ENCODE results near the gene NSD2. TPM values are rescaled to one million over a fixed set of nuclear protein-coding genes. Genes with fewer than 3 reads are reported as not detected.
A peak's percentile ranks its signal among the peaks of the same experiment; 100 is the strongest.

Gene NSD2
- total RNA-seq, 1 experiment from 2014 or later, result 69.0 TPM

DNA sequence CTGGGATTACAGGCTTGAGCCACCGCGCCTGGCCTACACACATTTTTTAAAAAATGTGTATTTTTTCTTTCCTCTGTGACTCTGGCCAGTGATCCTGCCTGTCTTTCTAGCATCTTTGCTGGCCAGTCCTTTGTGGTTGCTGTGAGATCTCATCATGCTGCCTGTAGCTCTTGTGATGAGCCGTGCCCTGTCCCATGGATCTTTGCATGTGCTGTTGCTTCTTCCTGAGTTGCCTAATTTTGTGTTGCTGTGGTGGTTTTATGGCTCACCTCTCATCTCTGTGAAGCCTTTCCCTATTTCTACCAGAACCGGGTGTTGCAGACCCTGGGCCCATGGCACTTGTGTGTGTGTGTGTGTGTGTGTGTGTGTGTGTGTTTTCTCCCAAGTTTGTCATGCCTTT, 8.3 kb downstream of the NSD2 start:
- no peak overlapping the region for H3K4me3 ChIP-seq (ENCODE audit: low read length)
- peaks cover 35% of the 10 kb centered on the region for H4K20me1 ChIP-seq (ENCODE audit: low read length)
- no peak overlapping the region for H3K27ac ChIP-seq (ENCODE audit: low read length)
- no TSS peak for BruUV-seq (replicated peaks)
- intact Hi-C loops (cut with micrococcal nuclease), result no loop called here
- H3K9ac ChIP-seq (ENCODE audit: low read length), result no peak overlapping the region
- H3K27me3 ChIP-seq (ENCODE audit: low read length), result no peaks in the 10 kb centered on the region
- CTCF ChIA-PET, result no interaction called here
- H2AFZ ChIP-seq (ENCODE audit: low read length), result no peak overlapping the region
- H3K79me2 ChIP-seq (ENCODE audit: low read length), result peaks cover 98% of the 10 kb centered on the region
- no peak overlapping the region for H3K4me2 ChIP-seq (ENCODE audit: low read length)
- no peaks in the 10 kb centered on the region for H3K9me2 ChIP-seq (replicated peaks; ENCODE audit: low read length)
- no peaks in the 10 kb centered on the region for H3F3A ChIP-seq (ENCODE audit: low read length, unreplicated experiment)
- no peaks in the 10 kb centered on the region for H3K36me3 ChIP-seq (ENCODE audit: low read depth, low read length)
- POLR2A ChIA-PET (ENCODE audit: unreplicated experiment), result no interaction called here
- ATAC-seq (no peak), DNase-seq (no peak)
- TF ChIP-seq EZH2 (IDR thresholded peaks at IDR 0.05; ENCODE audit: low read length, unreplicated experiment) (no peak), CTCF (conservative IDR thresholded peaks at IDR 0.05; ENCODE audit: low read depth, low read length) (no peak), EZH2phosphoT487 (IDR thresholded peaks at IDR 0.05; ENCODE audit: borderline replicate concordance, low read length) (no peak)
- no peaks in the 10 kb centered on the region for H3K9me3 ChIP-seq (ENCODE audit: low read length)
- H3K4me1 ChIP-seq (ENCODE audit: insufficient read depth, low read length), result peaks cover 6% of the 10 kb centered on the region

DNA sequence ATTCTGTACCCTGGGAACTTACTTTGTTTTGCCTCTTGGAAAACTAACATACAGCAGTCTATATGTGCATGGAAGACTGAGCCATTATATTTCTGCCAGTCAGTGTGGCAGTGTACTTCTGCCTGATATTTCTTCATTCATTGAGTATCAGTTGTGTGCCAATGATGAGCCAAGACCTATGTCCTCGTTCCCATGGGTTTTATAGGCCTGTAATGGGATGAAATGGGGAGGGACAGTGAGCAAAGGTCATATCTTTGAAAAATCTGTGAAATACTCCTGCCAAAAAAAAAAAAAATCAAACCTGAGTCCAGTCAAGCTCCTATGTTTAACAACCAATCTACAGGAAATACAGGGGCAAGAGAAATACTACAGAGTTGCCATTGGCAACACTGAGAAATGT, 9.1 kb downstream of the NSD2 start:
- CTCF ChIA-PET, result no interaction called here
- H3K4me3 ChIP-seq (ENCODE audit: low read length), result no peak overlapping the region
- DNase-seq (no peak), ATAC-seq (peak; percentile 31)
- H3K4me1 ChIP-seq (ENCODE audit: insufficient read depth, low read length), result peaks cover 6% of the 10 kb centered on the region; the same call in 1 of the 2 replicates
- peak overlapping the region; percentile 16; the same call in 1 of the 2 replicates for H3K27ac ChIP-seq (ENCODE audit: low read length)
- H3K9me2 ChIP-seq (replicated peaks; ENCODE audit: low read length), result no peaks in the 10 kb centered on the region
- no peak overlapping the region for H3K9ac ChIP-seq (ENCODE audit: low read length)
- H3K79me2 ChIP-seq (ENCODE audit: low read length), result peaks cover 98% of the 10 kb centered on the region
- H3K9me3 ChIP-seq (ENCODE audit: low read length), result no peaks in the 10 kb centered on the region
- no peaks in the 10 kb centered on the region for H3F3A ChIP-seq (ENCODE audit: low read length, unreplicated experiment)
- no peaks in the 10 kb centered on the region for H3K36me3 ChIP-seq (ENCODE audit: low read depth, low read length)
- H3K4me2 ChIP-seq (ENCODE audit: low read length), result no peak overlapping the region
- peaks cover 37% of the 10 kb centered on the region for H4K20me1 ChIP-seq (ENCODE audit: low read length)
- H3K27me3 ChIP-seq (ENCODE audit: low read length), result no peaks in the 10 kb centered on the region
- POLR2A ChIA-PET (ENCODE audit: unreplicated experiment), result no interaction called here
- intact Hi-C loops (cut with micrococcal nuclease), result no loop called here
- H2AFZ ChIP-seq (ENCODE audit: low read length), result no peak overlapping the region
- no peak for TF ChIP-seq EZH2 (IDR thresholded peaks at IDR 0.05; ENCODE audit: low read length, unreplicated experiment)
- no peak for TF ChIP-seq CTCF (conservative IDR thresholded peaks at IDR 0.05; ENCODE audit: low read depth, low read length)
- no TSS peak for BruUV-seq (replicated peaks)

GRCh38 chr4:1882850-1883271, 11.7 kb downstream of the NSD2 start:
- Histone ChIP-seq H3F3A (ENCODE audit: low read length, unreplicated experiment) (no peaks in the 10 kb centered on the region), H3K4me3 (ENCODE audit: low read length) (no peak overlapping the region), H3K27me3 (ENCODE audit: low read length) (no peaks in the 10 kb centered on the region), H3K9me3 (ENCODE audit: low read length) (no peaks in the 10 kb centered on the region), H3K27ac (ENCODE audit: low read length) (no peak overlapping the region), H4K20me1 (ENCODE audit: low read length) (peaks cover 46% of the 10 kb centered on the region; the same call in 1 of the 2 replicates), H3K36me3 (ENCODE audit: low read depth, low read length) (no peaks in the 10 kb centered on the region), H3K9me2 (replicated peaks; ENCODE audit: low read length) (no peaks in the 10 kb centered on the region), H3K9ac (ENCODE audit: low read length) (no peak overlapping the region), H3K4me1 (ENCODE audit: insufficient read depth, low read length) (peaks cover 6% of the 10 kb centered on the region; the same call in 1 of the 2 replicates), H3K4me2 (ENCODE audit: low read length) (no peak overlapping the region), H3K79me2 (ENCODE audit: low read length) (peaks cover 98% of the 10 kb centered on the region), H2AFZ (ENCODE audit: low read length) (no peak overlapping the region)
- ATAC-seq (no peak), DNase-seq (no peak)
- no peak for TF ChIP-seq EZH2phosphoT487 (IDR thresholded peaks at IDR 0.05; ENCODE audit: borderline replicate concordance, low read length)
- TF ChIP-seq CTCF (conservative IDR thresholded peaks at IDR 0.05; ENCODE audit: low read depth, low read length), result no peak
- TF ChIP-seq EZH2 (IDR thresholded peaks at IDR 0.05; ENCODE audit: low read length, unreplicated experiment), result no peak
- intact Hi-C loops (cut with micrococcal nuclease), result no loop called here
- POLR2A ChIA-PET (ENCODE audit: unreplicated experiment), result no interaction called here
- CTCF ChIA-PET, result no interaction called here
- no TSS peak for BruUV-seq (replicated peaks)
